Activated CD8-positive, alpha-beta T cell treated with anti-CD3 and anti-CD28 coated beads for 36 hours (primary cell): ENCODE measurements around the gene TBC1D8. TPM values are rescaled to one million over a fixed set of nuclear protein-coding genes. Genes with fewer than 3 reads are reported as not detected.

Source experiments
- ATAC-seq: fragments of 200-7000 bp; cut with Tn5 transposase; one replicate; pipeline ENCODE4 v1.10.0; 2021; ENCODE audit warnings: mild to moderate bottlenecking, moderate library complexity
- CTCF ChIA-PET: fragments of 350-600 bp; sonication (Branson Sonifier 250); formaldehyde crosslinking; loops from one replicate; lab custom pipeline; 2021; ENCODE audit warnings: antibody characterized with exemption; lab: Charles Lee
- POLR2A ChIA-PET: fragments of 350-600 bp; sonication (Branson Sonifier 250); formaldehyde crosslinking; loops from one replicate; lab custom pipeline; 2021; ENCODE audit warnings: antibody characterized with exemption; lab: Charles Lee
- DNase-seq: peaks from one replicate; pipeline ENCODE4 v3.0.0-alpha.2; 2020
- H3K27ac Mint-ChIP-seq: one replicate; pipeline ENCODE4 v1.8.0; 2021; ENCODE audit warnings: mild to moderate bottlenecking, mixed read lengths
- H3K27me3 Mint-ChIP-seq: one replicate; pipeline ENCODE4 v1.8.0; 2021; ENCODE audit warnings: mixed read lengths
- H3K36me3 Mint-ChIP-seq: one replicate; pipeline ENCODE4 v1.8.0; 2021; ENCODE audit warnings: low read depth, mixed read lengths
- H3K4me1 Mint-ChIP-seq: one replicate; pipeline ENCODE4 v1.8.0; 2021; ENCODE audit warnings: low read depth, mixed read lengths
- H3K4me3 Mint-ChIP-seq: one replicate; pipeline ENCODE4 v1.8.0; 2021; ENCODE audit warnings: mild to moderate bottlenecking, moderate library complexity, mixed read lengths
- H3K9me3 Mint-ChIP-seq: one replicate; pipeline ENCODE4 v1.8.0; 2021; ENCODE audit warnings: mixed read lengths
- intact Hi-C: fragments of 100-400 bp; cut with micrococcal nuclease; formaldehyde crosslinking; loops from one replicate; pipeline ENCODE4 v1.10.0; 2022
- total RNA-seq, 2 experiments: library from RNA; stranded (reverse); gene quantifications; one replicate each; pipeline ENCODE4 v1.2.3, GENCODE V29; 2021
- TF ChIP-seq, protein P1 (sequence below): fragments of 200-600 bp; IDR thresholded peaks from one replicate; pipeline ENCODE4 v1.8.0; 2022; ENCODE audit warnings: antibody characterized with exemption, mild to moderate bottlenecking

TBC1D8 gene
- total RNA-seq, 2 experiments from 2014 or later: 3.2 to 3.3 TPM

DNA sequence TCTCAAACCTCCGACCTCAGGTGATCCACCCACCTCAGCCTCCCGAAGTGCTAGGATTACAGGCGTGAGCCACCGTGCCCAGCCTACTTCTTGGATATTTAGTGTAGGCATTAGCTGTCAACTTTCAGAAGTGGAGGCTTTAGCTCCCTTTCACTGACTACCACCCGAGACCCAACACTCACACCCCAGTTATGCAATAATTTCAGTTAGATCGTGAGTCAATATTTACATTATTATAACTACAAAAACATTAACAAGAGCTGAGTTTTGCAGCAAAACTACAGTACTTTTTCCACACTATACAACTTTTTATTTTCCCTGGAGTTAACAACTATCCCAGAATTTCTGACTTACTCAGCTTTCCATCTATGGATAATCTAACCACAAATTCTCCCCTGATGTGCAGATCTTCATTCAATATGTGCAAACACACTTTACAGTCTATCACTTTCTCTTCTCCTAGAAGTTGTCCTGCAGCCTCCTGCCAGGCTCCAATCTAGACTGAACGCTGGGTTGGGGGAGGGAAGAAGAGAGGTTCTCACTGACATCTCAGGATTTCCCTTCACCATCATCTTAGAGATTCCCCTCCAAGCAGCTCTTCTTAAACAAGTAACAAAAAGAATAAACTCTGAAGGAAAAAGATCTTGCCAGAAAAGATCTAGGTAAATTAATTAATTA lies 10.1 kb downstream of the TBC1D8 start:
- Mint-ChIP-seq H3K4me3 (no peak overlapping the region), H3K27me3 (peaks cover 10% of the 10 kb centered on the region), H3K36me3 (no peaks in the 10 kb centered on the region), H3K9me3 (no peaks in the 10 kb centered on the region), H3K4me1 (no peaks in the 10 kb centered on the region), H3K27ac (no peak overlapping the region)
- CTCF ChIA-PET: interaction anchor here (3.0 kb wide), 1 partner anchor 9 kb away, joined by 11 read pairs; the partner anchor contains the start of gene TBC1D8
- ATAC-seq: no peak
- POLR2A ChIA-PET: no interaction called here
- TF ChIP-seq, protein P1, sequence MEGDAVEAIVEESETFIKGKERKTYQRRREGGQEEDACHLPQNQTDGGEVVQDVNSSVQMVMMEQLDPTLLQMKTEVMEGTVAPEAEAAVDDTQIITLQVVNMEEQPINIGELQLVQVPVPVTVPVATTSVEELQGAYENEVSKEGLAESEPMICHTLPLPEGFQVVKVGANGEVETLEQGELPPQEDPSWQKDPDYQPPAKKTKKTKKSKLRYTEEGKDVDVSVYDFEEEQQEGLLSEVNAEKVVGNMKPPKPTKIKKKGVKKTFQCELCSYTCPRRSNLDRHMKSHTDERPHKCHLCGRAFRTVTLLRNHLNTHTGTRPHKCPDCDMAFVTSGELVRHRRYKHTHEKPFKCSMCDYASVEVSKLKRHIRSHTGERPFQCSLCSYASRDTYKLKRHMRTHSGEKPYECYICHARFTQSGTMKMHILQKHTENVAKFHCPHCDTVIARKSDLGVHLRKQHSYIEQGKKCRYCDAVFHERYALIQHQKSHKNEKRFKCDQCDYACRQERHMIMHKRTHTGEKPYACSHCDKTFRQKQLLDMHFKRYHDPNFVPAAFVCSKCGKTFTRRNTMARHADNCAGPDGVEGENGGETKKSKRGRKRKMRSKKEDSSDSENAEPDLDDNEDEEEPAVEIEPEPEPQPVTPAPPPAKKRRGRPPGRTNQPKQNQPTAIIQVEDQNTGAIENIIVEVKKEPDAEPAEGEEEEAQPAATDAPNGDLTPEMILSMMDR: no peak
- no peak for DNase-seq
- intact Hi-C loops: no loop called here

DNA sequence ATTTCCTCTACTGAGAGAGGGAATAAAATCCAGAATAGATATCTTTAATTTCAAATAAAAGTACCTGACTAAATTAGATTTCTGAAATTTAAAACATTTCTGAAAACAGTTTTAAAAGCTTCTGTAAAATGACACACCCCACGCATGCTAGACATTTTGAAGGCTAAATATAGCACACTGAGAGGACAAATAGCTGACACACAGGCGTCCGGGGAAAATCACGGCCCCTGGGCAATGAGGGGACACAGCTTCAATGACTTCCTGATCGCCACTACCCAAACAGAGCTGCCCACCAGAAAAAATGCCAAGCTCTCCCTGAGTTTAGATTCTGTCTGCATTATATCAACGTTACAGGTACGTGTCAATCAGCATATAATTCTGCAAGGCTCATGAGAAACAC lies 10.9 kb downstream of the TBC1D8 start:
- no peak for ATAC-seq
- POLR2A ChIA-PET: interaction anchor here (1.1 kb wide), 1 partner anchor 14 kb away, joined by 3 read pairs; no protein-coding TSS in a partner anchor
- CTCF ChIA-PET: interaction anchor here (1.5 to 3.0 kb wide), 2 partner anchors 10 to 13 kb away, joined by 4 to 11 read pairs; partner anchors contain the start of gene TBC1D8
- Mint-ChIP-seq H3K36me3 (no peaks in the 10 kb centered on the region), H3K27ac (no peak overlapping the region), H3K4me3 (no peak overlapping the region), H3K9me3 (no peaks in the 10 kb centered on the region), H3K27me3 (peaks cover 10% of the 10 kb centered on the region), H3K4me1 (no peaks in the 10 kb centered on the region)
- TF ChIP-seq, protein P1: no peak
- intact Hi-C loops: no loop called here
- no peak for DNase-seq

DNA sequence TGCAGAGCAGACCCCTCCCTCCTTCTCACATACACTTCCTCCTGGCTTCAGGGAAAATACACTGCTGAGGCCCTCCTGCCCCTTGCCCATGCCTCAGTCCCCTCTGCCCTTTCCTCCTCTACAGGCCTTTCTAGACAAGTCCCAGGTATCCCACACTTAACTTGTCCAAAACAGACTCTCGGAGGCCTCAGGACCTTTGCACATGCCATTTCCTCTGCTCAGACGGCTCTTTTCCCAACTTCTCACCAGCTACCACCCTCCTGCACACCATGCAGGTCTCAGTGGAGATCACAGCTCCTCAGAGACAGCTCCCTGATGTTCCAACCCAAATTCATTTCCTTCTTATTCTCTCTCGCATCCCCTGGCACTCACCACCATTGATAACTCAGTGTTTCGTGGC lies 11.7 kb downstream of the TBC1D8 start:
- no peaks in the 10 kb centered on the region for H3K36me3 Mint-ChIP-seq

DNA sequence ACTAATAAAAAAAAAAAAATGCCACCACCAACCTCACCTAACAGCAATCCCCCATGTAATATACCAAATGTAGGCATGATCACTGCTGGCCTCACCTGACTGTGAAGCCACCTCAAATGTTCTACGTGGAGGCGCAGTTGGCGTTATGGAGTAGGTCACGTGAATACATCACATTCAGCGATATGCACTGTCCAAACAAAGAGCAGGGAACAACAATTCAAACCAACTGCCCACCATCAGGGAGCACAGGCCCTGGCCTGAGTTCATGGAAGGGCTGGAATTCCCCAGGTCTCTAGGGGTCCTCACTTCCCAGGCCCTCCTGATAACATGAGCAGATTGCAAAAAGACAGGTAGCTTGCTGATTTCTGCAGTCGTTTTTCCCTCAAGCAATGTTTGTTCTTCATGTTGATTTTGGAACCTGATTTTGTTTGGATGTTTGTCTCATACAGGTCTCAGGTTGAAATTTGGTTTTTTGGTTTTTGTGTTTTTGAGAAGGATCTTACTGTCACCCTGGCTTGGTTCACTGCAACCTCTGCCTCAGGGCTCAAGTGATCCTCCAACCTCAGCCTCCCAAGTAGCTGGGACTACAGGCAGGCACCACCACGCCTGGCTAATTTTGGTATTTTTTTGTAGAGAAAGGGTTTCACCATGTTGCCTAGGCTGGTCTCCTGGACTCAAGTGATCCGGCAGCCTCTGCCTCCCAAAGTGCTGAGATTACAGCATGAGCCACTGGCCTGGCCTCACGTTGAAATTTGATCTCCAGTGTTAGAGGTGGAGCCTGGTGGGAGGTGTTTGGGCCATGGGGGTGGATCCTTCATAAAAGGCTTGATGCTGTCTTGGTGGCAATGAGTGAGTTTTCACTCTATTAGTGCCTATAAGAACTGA lies 15.5 kb downstream of the TBC1D8 start:
- no peak overlapping the region for H3K27ac Mint-ChIP-seq
- peaks cover 8% of the 10 kb centered on the region for H3K27me3 Mint-ChIP-seq
- no peak overlapping the region for H3K4me3 Mint-ChIP-seq
- ATAC-seq: no peak
- ChIA-PET CTCF (interaction anchor here (0.7 kb wide), 1 partner anchor 14 kb away, joined by 3 read pairs; no protein-coding TSS in a partner anchor), POLR2A (interaction anchor here (0.9 kb wide), 1 partner anchor 123 kb away, joined by 3 read pairs; no protein-coding TSS in a partner anchor)
- H3K36me3 Mint-ChIP-seq: no peaks in the 10 kb centered on the region
- intact Hi-C loops: no loop called here
- H3K9me3 Mint-ChIP-seq: no peaks in the 10 kb centered on the region
- TF ChIP-seq, protein P1: no peak
- no peaks in the 10 kb centered on the region for H3K4me1 Mint-ChIP-seq
- no peak for DNase-seq

More for the DNA sequence above, 11.7 kb downstream of the TBC1D8 start:
- TF ChIP-seq, protein P1: no peak
- ATAC-seq (no peak), DNase-seq (no peak)
- ChIA-PET POLR2A (interaction anchor here (0.6 to 1.1 kb wide), 2 partner anchors 13 to 55 kb away, joined by 3 to 4 read pairs; no protein-coding TSS in a partner anchor), CTCF (interaction anchor here (1.5 to 3.0 kb wide), 2 partner anchors 11 to 14 kb away, joined by 4 to 11 read pairs; partner anchors contain the start of gene TBC1D8)
- Mint-ChIP-seq H3K27ac (no peak overlapping the region), H3K4me1 (no peaks in the 10 kb centered on the region), H3K27me3 (peaks cover 10% of the 10 kb centered on the region), H3K9me3 (no peaks in the 10 kb centered on the region), H3K4me3 (no peak overlapping the region)
- intact Hi-C loops: no loop called here
